ENCODE results near the gene SLC1A2.

- TF ChIP-seq, protein P1, sequence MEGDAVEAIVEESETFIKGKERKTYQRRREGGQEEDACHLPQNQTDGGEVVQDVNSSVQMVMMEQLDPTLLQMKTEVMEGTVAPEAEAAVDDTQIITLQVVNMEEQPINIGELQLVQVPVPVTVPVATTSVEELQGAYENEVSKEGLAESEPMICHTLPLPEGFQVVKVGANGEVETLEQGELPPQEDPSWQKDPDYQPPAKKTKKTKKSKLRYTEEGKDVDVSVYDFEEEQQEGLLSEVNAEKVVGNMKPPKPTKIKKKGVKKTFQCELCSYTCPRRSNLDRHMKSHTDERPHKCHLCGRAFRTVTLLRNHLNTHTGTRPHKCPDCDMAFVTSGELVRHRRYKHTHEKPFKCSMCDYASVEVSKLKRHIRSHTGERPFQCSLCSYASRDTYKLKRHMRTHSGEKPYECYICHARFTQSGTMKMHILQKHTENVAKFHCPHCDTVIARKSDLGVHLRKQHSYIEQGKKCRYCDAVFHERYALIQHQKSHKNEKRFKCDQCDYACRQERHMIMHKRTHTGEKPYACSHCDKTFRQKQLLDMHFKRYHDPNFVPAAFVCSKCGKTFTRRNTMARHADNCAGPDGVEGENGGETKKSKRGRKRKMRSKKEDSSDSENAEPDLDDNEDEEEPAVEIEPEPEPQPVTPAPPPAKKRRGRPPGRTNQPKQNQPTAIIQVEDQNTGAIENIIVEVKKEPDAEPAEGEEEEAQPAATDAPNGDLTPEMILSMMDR (IDR thresholded peaks at IDR 0.05): no peak
- TF ChIP-seq POLR2A (IDR thresholded peaks at IDR 0.05): no peak
Observed at GRCh38 chr11:35253237-35253636, 166.1 kb downstream of the SLC1A2 start.

Data from uterus (tissue), 2 donors.